Parathyroid adenoma (tissue), 2 donors: ENCODE measurements around the gene UNC80.

ENCODE experiments used
- H2AFZ ChIP-seq: fragments of 300-600 bp; sonication (generic); one replicate; pipeline ENCODE4 v1.7.0; 2017; ENCODE audit warnings: antibody characterized with exemption, mild to moderate bottlenecking
- H3K27ac ChIP-seq: fragments of 300-600 bp; sonication (generic); one replicate; pipeline ENCODE4 v1.7.0; 2017
- H3K27me3 ChIP-seq: fragments of 300-600 bp; sonication (generic); one replicate; pipeline ENCODE4 v1.7.0; 2017; ENCODE audit warnings: low read length; ENCODE audit not compliant: control insufficient read depth, insufficient read depth
- H3K36me3 ChIP-seq: fragments of 300-600 bp; sonication (generic); one replicate; pipeline ENCODE4 v1.7.0; 2017; ENCODE audit warnings: low read length; ENCODE audit not compliant: control insufficient read depth, insufficient read depth
- H3K4me1 ChIP-seq: fragments of 300-600 bp; sonication (generic); one replicate; pipeline ENCODE4 v1.7.0; 2017; ENCODE audit warnings: control low read depth
- H3K4me2 ChIP-seq: fragments of 300-600 bp; sonication (generic); one replicate; pipeline ENCODE4 v1.7.0; 2017; ENCODE audit warnings: low read length
- H3K4me3 ChIP-seq: fragments of 300-600 bp; sonication (generic); one replicate; pipeline ENCODE4 v1.7.0; 2017; ENCODE audit warnings: low read depth, low read length
- H3K79me2 ChIP-seq: fragments of 300-600 bp; sonication (generic); one replicate; pipeline ENCODE4 v1.7.0; 2017; ENCODE audit warnings: control low read depth
- H3K9ac ChIP-seq: fragments of 300-600 bp; sonication (generic); one replicate; pipeline ENCODE4 v1.7.0; 2017; ENCODE audit warnings: mild to moderate bottlenecking
- H3K9me3 ChIP-seq: fragments of 300-600 bp; sonication (generic); one replicate; pipeline ENCODE4 v1.7.0; 2017; ENCODE audit warnings: low read length; ENCODE audit not compliant: control insufficient read depth
- TF ChIP-seq, protein P1 (sequence below): fragments of 300-600 bp; sonication (generic); IDR thresholded peaks from one replicate; pipeline ENCODE4 v1.7.0; 2017; ENCODE audit warnings: antibody characterized with exemption, mild to moderate bottlenecking
- donor health status: primary hyperparathyroidism.

Gene UNC80

DNA sequence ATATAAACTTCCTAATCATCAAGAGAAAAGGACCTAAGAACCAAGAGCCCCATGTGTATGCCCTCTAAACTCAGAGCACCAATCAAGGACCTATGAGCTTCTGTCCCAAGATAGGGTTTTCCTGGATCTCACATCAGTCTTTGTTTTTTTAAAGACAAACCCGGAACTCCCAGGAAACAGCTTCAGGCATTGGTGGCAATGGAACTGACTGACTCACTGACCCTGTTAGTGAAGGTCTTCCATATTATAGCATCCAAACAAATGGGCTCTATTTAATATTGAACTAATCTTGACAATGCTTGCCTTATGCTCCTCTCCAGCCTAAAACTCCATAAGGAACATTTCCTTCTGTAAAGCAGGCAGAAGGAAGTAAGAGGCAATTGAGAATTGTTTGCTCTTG, 167.3 kb downstream of the UNC80 start:
- Histone ChIP-seq H3K9ac (no peak overlapping the region), H3K27ac (no peak overlapping the region), H3K4me1 (no peaks in the 10 kb centered on the region), H3K9me3 (no peaks in the 10 kb centered on the region), H3K4me3 (no peak overlapping the region), H3K27me3 (no peaks in the 10 kb centered on the region), H2AFZ (no peak overlapping the region), H3K4me2 (no peak overlapping the region), H3K79me2 (no peaks in the 10 kb centered on the region), H3K36me3 (no peaks in the 10 kb centered on the region)
- TF ChIP-seq, protein P1, sequence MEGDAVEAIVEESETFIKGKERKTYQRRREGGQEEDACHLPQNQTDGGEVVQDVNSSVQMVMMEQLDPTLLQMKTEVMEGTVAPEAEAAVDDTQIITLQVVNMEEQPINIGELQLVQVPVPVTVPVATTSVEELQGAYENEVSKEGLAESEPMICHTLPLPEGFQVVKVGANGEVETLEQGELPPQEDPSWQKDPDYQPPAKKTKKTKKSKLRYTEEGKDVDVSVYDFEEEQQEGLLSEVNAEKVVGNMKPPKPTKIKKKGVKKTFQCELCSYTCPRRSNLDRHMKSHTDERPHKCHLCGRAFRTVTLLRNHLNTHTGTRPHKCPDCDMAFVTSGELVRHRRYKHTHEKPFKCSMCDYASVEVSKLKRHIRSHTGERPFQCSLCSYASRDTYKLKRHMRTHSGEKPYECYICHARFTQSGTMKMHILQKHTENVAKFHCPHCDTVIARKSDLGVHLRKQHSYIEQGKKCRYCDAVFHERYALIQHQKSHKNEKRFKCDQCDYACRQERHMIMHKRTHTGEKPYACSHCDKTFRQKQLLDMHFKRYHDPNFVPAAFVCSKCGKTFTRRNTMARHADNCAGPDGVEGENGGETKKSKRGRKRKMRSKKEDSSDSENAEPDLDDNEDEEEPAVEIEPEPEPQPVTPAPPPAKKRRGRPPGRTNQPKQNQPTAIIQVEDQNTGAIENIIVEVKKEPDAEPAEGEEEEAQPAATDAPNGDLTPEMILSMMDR: no peak

DNA sequence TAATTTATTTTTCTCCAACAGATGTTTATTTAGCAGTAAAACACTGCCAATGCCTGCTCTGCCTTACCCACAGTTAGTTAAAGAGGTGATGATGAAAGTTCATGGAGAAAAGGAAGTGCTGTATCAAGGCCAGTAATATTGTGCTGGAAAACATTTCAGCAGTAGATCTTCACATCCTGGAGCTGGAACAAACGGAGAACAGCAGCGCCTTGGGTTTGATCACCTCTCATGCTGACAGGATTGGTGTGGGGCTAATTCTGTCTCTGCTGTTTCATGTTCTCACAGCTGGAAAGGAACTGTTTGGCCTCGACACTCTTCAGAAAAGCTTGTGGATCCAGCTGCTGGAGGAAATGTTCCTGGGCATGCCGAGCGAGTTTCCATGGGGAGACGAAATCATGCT, 169.3 kb downstream of the UNC80 start:
- Histone ChIP-seq H3K9ac (no peak overlapping the region), H3K4me2 (no peak overlapping the region), H2AFZ (no peak overlapping the region), H3K79me2 (no peaks in the 10 kb centered on the region), H3K9me3 (no peaks in the 10 kb centered on the region), H3K4me1 (no peaks in the 10 kb centered on the region), H3K27me3 (no peaks in the 10 kb centered on the region), H3K4me3 (no peak overlapping the region), H3K36me3 (no peaks in the 10 kb centered on the region), H3K27ac (no peak overlapping the region)
- TF ChIP-seq, protein P1: no peak

DNA sequence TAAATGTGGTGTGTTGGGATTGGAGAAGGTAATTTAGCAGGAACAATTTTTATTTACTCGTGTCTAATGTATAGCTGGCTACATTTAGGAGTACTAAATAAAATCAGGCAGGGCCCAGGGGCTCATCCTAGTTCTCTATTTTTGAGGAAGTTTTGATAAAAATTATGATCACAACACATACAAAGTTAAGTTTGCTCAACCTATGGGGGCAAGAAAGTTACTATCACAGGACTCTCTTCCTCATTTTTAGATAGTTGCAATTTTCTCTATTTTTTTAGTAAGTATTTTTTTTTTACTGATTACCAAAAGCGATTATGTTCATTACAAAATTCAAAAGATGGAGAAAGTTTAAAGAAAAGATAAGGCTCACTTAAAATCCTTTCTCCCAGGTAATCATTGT, 170.8 kb downstream of the UNC80 start:
- Histone ChIP-seq H3K4me1 (no peaks in the 10 kb centered on the region), H3K9ac (no peak overlapping the region), H3K4me2 (no peak overlapping the region), H3K9me3 (no peaks in the 10 kb centered on the region), H2AFZ (no peak overlapping the region), H3K79me2 (no peaks in the 10 kb centered on the region), H3K27ac (no peak overlapping the region), H3K4me3 (no peak overlapping the region), H3K36me3 (no peaks in the 10 kb centered on the region), H3K27me3 (no peaks in the 10 kb centered on the region)
- TF ChIP-seq, protein P1: no peak

DNA sequence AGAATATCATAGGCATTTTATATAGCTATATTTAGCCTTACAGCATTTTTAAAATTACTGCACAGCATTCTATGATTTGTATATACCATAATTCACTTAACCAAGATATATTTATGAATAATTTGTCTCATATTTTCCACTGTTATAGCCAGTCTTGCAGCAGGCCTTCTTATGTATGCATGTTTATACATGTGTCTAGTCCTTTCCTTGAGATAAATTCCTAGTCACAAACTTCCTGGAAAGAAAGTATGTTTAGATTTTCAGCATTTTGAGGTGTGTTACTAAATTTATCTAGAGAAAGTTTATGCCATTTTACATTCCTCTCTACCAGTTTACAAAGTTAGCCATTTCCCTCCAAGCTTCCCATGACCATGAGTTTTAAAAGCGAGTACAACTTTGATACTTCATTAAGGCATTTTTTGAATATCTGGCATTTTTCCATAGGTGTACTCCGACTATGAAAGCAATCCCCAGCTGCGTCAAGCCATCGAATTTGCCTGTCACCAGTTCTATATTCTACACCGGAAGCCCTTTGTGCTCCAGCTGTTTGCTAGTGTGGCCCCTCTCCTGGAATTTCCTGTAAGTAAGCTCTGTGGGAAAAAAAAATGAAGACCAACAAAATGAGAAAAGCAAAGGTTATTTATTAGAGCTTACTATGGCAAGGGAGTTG, 171.4 kb downstream of the UNC80 start:
- Histone ChIP-seq H2AFZ (no peak overlapping the region), H3K79me2 (no peaks in the 10 kb centered on the region), H3K4me3 (no peak overlapping the region), H3K4me2 (no peak overlapping the region), H3K27me3 (no peaks in the 10 kb centered on the region), H3K4me1 (no peaks in the 10 kb centered on the region), H3K9ac (no peak overlapping the region), H3K9me3 (no peaks in the 10 kb centered on the region), H3K27ac (no peak overlapping the region), H3K36me3 (no peaks in the 10 kb centered on the region)
- TF ChIP-seq, protein P1: no peak

DNA sequence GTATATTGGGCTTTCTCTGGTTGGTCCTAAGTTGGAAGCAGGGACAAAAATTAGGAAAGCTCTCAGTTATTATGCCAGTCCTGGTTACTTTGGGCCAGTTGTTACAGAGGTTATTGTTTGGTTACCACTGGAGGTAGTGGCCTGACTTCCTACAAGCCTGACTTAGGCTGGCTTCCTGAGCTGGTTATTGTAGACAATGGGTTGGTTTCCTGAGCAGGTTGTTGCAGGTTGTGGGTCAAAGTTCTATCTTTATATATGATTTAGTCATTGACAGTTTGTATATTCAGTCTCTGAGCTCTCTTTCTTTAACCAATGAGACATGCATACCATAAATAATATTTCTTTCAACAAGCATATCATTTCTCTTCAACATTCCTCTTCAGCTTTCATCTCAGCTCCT, 172.1 kb downstream of the UNC80 start:
- H3K27ac ChIP-seq: no peak overlapping the region
- TF ChIP-seq, protein P1: no peak

More for the DNA sequence above, 172.1 kb downstream of the UNC80 start:
- Histone ChIP-seq H2AFZ (no peak overlapping the region), H3K9ac (no peak overlapping the region), H3K4me3 (no peak overlapping the region), H3K4me2 (no peak overlapping the region), H3K27me3 (no peaks in the 10 kb centered on the region), H3K36me3 (no peaks in the 10 kb centered on the region), H3K4me1 (no peaks in the 10 kb centered on the region), H3K9me3 (no peaks in the 10 kb centered on the region), H3K79me2 (no peaks in the 10 kb centered on the region)
